Right atrium auricular region (tissue), 2 donors: Measurements from ENCODE around the gene SLC4A5. TPM values are rescaled to one million over a fixed set of nuclear protein-coding genes. Genes with fewer than 3 reads are reported as not detected.

Experiments used
- DNase-seq: peaks from one replicate; pipeline ENCODE4 v3.0.0-alpha.2; 2019; ENCODE audit warnings: low spot score
- H3K27ac ChIP-seq, 2 donors: fragments of 200-600 bp; sonication (generic); 1 replicate in 1 of 2; 2 replicates in 1 of 2; pipeline ENCODE4 v1.5.1; 2016 to 2019
- H3K27me3 ChIP-seq, 2 donors: fragments of 200-600 bp; sonication (generic); one replicate each; pipeline versions ENCODE4 v1.5.1 to v1.6.0; 2017 to 2019
- H3K36me3 ChIP-seq: fragments of 200-600 bp; sonication (generic); one replicate; pipeline ENCODE4 v1.5.1; 2016
- H3K4me1 ChIP-seq, 2 donors: fragments of 200-600 bp; sonication (generic); one replicate each; pipeline versions ENCODE4 v1.5.1 to v1.6.0; 2017 to 2019
- H3K4me3 ChIP-seq, 2 donors: fragments of 200-600 bp; sonication (generic); 1 replicate in 1 of 2; 2 replicates in 1 of 2; pipeline ENCODE4 v1.5.1; 2017 to 2019; ENCODE audit warnings: mild to moderate bottlenecking in 1 of 2, moderate library complexity in 1 of 2
- H3K9me3 ChIP-seq, 2 donors: fragments of 200-600 bp; sonication (generic); one replicate each; pipeline ENCODE4 v1.5.1; 2019
- total RNA-seq, 2 donors: library from RNA; depleted of rRNA; stranded (reverse); fragments of >200 nt; gene quantifications; one replicate each; pipeline ENCODE4 v1.1.0, GENCODE V29; 2016
- TF ChIP-seq, protein P1 (sequence below), 2 donors: fragments of 200-600 bp; sonication (generic); IDR thresholded peaks; one replicate each; pipeline ENCODE4 v1.5.1; 2019; ENCODE audit warnings: antibody characterized with exemption in 2 of 2

SLC4A5 gene
- total RNA-seq, 2 donors from 2014 or later: 0.28 to 1.3 TPM

DNA sequence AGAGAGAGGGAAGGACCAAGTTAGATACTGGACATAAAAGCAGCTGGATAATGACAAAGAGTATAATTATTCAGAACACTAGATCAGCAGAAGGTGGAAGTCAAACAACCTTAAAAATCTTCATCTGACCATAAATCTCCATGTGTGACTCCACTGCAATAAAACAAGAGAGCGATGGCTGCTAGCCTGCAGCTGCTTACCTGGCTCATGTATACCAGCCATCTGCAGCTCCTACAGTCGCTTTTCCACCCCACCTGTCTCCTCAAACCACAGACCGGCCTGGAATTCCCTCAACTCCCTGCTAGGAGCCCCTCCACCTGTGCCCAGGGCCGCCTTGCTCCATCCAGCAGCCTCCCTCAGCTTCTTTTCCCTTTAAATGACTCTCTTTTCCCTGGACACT lies 64.5 kb downstream of the SLC4A5 start:
- Histone ChIP-seq H3K4me1 (no peaks in the 10 kb centered on the region), H3K27me3 (no peaks in the 10 kb centered on the region), H3K36me3 (no peaks in the 10 kb centered on the region), H3K27ac (no peak overlapping the region), H3K9me3 (no peaks in the 10 kb centered on the region), H3K4me3 (no peak overlapping the region)
- no peak for DNase-seq
- TF ChIP-seq, protein P1, sequence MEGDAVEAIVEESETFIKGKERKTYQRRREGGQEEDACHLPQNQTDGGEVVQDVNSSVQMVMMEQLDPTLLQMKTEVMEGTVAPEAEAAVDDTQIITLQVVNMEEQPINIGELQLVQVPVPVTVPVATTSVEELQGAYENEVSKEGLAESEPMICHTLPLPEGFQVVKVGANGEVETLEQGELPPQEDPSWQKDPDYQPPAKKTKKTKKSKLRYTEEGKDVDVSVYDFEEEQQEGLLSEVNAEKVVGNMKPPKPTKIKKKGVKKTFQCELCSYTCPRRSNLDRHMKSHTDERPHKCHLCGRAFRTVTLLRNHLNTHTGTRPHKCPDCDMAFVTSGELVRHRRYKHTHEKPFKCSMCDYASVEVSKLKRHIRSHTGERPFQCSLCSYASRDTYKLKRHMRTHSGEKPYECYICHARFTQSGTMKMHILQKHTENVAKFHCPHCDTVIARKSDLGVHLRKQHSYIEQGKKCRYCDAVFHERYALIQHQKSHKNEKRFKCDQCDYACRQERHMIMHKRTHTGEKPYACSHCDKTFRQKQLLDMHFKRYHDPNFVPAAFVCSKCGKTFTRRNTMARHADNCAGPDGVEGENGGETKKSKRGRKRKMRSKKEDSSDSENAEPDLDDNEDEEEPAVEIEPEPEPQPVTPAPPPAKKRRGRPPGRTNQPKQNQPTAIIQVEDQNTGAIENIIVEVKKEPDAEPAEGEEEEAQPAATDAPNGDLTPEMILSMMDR (IDR thresholded peaks at IDR 0.05): no peak

DNA sequence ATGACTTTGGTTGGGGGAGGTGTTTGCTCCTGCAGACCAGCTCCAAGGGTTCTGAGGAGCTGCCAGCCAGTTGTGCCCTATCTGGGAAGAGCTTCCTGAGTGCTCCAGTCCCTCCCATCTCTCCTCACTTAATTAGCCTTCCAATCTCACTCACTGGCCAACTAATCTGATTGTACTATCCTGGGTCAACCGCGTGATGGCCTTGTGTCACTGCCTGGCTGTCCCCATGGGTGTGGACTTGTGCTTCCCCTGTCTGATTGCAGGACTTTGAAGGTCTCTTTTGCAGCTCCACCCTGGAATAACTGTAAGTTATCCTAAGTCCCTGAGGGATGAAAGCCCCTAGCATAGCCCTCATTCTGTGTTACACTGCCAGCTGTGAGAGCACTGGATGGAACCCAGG lies 65.0 kb downstream of the SLC4A5 start:
- no peak overlapping the region for H3K27ac ChIP-seq
- no peaks in the 10 kb centered on the region for H3K36me3 ChIP-seq
- no peaks in the 10 kb centered on the region for H3K27me3 ChIP-seq
- H3K4me3 ChIP-seq: no peak overlapping the region
- no peak for DNase-seq
- H3K9me3 ChIP-seq: no peaks in the 10 kb centered on the region
- no peaks in the 10 kb centered on the region for H3K4me1 ChIP-seq
- TF ChIP-seq, protein P1 (IDR thresholded peaks at IDR 0.05): no peak

DNA sequence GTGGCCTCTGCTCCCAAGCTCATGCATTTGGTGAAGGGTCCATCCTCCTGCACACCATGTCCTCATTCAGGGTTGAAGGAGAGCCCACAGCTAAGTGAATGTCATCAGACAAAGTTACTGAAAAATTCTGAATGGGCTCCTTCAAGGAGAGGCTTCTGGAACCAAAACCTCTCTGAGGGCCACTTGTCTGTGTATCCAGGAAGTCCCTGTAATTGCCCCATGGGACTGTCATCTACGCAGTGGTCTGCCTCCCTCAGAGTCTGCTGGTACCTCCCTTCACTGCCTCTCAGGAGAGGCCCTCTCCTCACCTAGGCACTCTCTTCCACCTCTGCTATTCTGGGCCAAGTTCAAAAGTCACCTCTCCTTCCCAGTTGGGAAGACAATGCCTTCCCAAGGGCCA lies 68.0 kb downstream of the SLC4A5 start:
- TF ChIP-seq, protein P1 (IDR thresholded peaks at IDR 0.05): no peak
- Histone ChIP-seq H3K27ac (no peak overlapping the region), H3K27me3 (no peaks in the 10 kb centered on the region), H3K4me1 (no peaks in the 10 kb centered on the region), H3K9me3 (no peaks in the 10 kb centered on the region), H3K4me3 (no peak overlapping the region), H3K36me3 (no peaks in the 10 kb centered on the region)
- DNase-seq: no peak

DNA sequence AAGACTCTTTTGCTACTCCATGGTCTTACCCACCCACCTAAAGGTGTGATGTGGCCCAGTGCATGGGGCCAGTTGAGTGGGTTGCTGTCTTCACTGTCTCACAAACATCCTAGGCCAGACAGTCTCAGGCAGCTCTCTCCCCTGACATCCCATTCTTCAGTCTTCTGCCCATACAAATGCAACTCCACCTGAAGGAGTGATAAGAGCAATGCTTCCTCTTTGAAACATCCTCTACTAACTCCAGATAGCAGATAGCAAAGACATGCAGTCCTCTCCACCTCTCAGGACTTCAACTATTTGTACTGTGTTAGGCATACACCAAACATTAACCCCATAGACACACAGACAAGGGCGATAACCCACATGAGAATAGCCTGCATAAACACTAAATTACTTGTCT lies 73.5 kb downstream of the SLC4A5 start:
- DNase-seq: no peak
- no peak overlapping the region for H3K4me3 ChIP-seq
- H3K27me3 ChIP-seq: no peaks in the 10 kb centered on the region
- H3K9me3 ChIP-seq: no peaks in the 10 kb centered on the region
- no peak overlapping the region for H3K27ac ChIP-seq
- H3K36me3 ChIP-seq: no peaks in the 10 kb centered on the region
- TF ChIP-seq, protein P1 (IDR thresholded peaks at IDR 0.05): no peak
- no peaks in the 10 kb centered on the region for H3K4me1 ChIP-seq

DNA sequence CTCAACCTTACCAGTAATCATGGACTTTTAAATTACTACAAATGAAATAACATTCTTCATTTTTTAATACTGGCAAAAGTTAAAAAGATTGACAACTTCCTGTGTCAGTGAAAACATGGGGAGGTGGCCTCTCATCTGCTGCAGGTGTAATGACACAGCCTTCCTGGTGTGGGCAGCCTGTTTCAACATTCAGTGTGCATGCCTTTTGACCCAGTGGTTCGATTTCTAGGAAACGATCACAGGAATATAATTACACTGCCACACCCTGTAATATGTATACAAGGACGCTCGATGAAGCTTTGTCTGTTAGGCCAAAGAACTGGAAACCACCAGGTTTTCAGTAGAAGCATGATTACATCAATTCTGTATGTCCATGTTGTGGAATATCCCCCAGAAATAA lies 76.1 kb downstream of the SLC4A5 start:
- Histone ChIP-seq H3K27ac (no peak overlapping the region), H3K27me3 (no peaks in the 10 kb centered on the region), H3K9me3 (no peaks in the 10 kb centered on the region), H3K36me3 (no peaks in the 10 kb centered on the region), H3K4me3 (no peak overlapping the region), H3K4me1 (no peaks in the 10 kb centered on the region)
- TF ChIP-seq, protein P1 (IDR thresholded peaks at IDR 0.05): peak in 1 of 2 donors; percentile 30
- no peak for DNase-seq

DNA sequence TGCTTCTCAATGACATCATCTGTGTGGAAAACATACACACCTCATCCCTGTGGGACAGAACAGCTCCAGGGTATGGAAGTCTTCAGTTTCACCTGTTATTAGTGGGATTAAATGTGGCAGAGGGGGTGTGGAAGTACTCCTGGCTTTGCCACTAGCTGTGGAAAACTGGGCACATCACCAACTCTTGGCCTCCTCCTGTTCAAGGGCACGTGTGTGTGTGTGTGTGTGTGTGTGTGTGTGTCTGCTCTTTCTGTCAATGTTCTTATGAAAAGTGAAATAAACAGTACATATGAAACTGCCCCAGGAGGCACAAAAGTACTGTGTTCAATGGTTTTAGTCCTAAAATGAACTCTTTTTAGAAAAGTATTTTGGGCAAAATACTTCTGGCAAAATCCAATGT lies 78.9 kb downstream of the SLC4A5 start:
- TF ChIP-seq, protein P1 (IDR thresholded peaks at IDR 0.05): no peak
- no peaks in the 10 kb centered on the region for H3K36me3 ChIP-seq

More for the DNA sequence above, 78.9 kb downstream of the SLC4A5 start:
- Histone ChIP-seq H3K4me3 (no peak overlapping the region), H3K9me3 (no peaks in the 10 kb centered on the region), H3K27ac (no peak overlapping the region), H3K27me3 (no peaks in the 10 kb centered on the region), H3K4me1 (no peaks in the 10 kb centered on the region)
- no peak for DNase-seq
